IMR-90 (cell line): ENCODE data around the gene SLC44A2. TPM values are rescaled to one million over a fixed set of nuclear protein-coding genes. Genes with fewer than 3 reads are reported as not detected.

Source experiments
- ATAC-seq: fragments of 200-7000 bp; cut with Tn5 transposase; 2 replicates; pipeline ENCODE4 v1.9.1; 2020; ENCODE audit warnings: low read depth, mild to moderate bottlenecking, moderate library complexity
- BruUV-seq: library from RNA; stranded (reverse); fragments of 400-500 nt; replicated peaks from 2 replicates; lab custom pipeline; 2021; lab: Mats Ljungman, UMichigan
- CTCF ChIA-PET: fragments of 300-600 bp; formaldehyde crosslinking; extraction: SDS; loops from one replicate; lab custom pipeline; 2021; ENCODE audit warnings: antibody characterized with exemption; lab: Yijun Ruan, JAX
- POLR2A ChIA-PET: fragments of 300-600 bp; sonication (Branson Sonifier 250); formaldehyde crosslinking; loops from one replicate; lab custom pipeline; 2022; ENCODE audit warnings: antibody characterized with exemption; ENCODE audit not compliant: unreplicated experiment; lab: Charles Lee
- DNase-seq: peaks from one replicate; pipeline ENCODE4 v3.0.0; 2013
- H2AFZ ChIP-seq: replicated peaks from 2 replicates; pipeline ENCODE3; 2013; ENCODE audit warnings: low read length, mild to moderate bottlenecking; ENCODE audit not compliant: poor library complexity
- H2AK5ac ChIP-seq: 2 replicates; pipeline ENCODE4 v1.6.1; 2013; ENCODE audit warnings: low read depth, low read length, inconsistent platforms
- H2AK9ac ChIP-seq: replicated peaks from 2 replicates; pipeline ENCODE3; 2013; ENCODE audit warnings: mild to moderate bottlenecking, low read depth, low read length, moderate library complexity; ENCODE audit not compliant: poor library complexity
- H2BK120ac ChIP-seq: 2 replicates; pipeline ENCODE4 v1.6.1; 2013; ENCODE audit warnings: low read depth, low read length, inconsistent platforms
- H2BK15ac ChIP-seq: 3 replicates; pipeline ENCODE4 v1.6.1; 2013; ENCODE audit warnings: low read depth, low read length, inconsistent platforms
- H2BK20ac ChIP-seq: 2 replicates; pipeline ENCODE4 v1.6.1; 2013; ENCODE audit warnings: low read depth, mild to moderate bottlenecking, inconsistent platforms, low read length, moderate library complexity
- H2BK5ac ChIP-seq: 2 replicates; pipeline ENCODE4 v1.6.1; 2013; ENCODE audit warnings: mild to moderate bottlenecking, low read depth, low read length, inconsistent platforms; ENCODE audit not compliant: poor library complexity, severe bottlenecking
- H3K14ac ChIP-seq: replicated peaks from 2 replicates; pipeline ENCODE4 v1.6.1; 2013; ENCODE audit warnings: low read depth, low read length, inconsistent platforms
- H3K18ac ChIP-seq: 2 replicates; pipeline ENCODE4 v1.6.1; 2013; ENCODE audit warnings: low read depth, low read length, control low read depth
- H3K23ac ChIP-seq: 2 replicates; pipeline ENCODE4 v1.6.1; 2013; ENCODE audit warnings: low read depth, low read length, inconsistent platforms
- H3K27ac ChIP-seq: 2 replicates; pipeline ENCODE4 v1.5.1; 2013; ENCODE audit warnings: mild to moderate bottlenecking, control low read depth, low read length; ENCODE audit not compliant: insufficient read depth
- H3K27me3 ChIP-seq: 2 replicates; pipeline ENCODE4 v1.6.1; 2013; ENCODE audit warnings: low read length; ENCODE audit not compliant: control insufficient read depth, insufficient read depth
- H3K36me3 ChIP-seq: 2 replicates; pipeline ENCODE4 v1.6.1; 2013; ENCODE audit warnings: low read length, mixed read lengths; ENCODE audit not compliant: control insufficient read depth, insufficient read depth
- H3K4ac ChIP-seq: 2 replicates; pipeline ENCODE4 v1.6.1; 2013; ENCODE audit warnings: low read depth, low read length, inconsistent platforms
- H3K4me1 ChIP-seq: 2 replicates; pipeline ENCODE4 v1.6.1; 2013; ENCODE audit warnings: low read length, mixed read lengths; ENCODE audit not compliant: control insufficient read depth, insufficient read depth
- H3K4me2 ChIP-seq: 2 replicates; pipeline ENCODE4 v1.6.1; 2013; ENCODE audit warnings: low read depth, mild to moderate bottlenecking, control low read depth, low read length, moderate library complexity
- H3K4me3 ChIP-seq: 2 replicates; pipeline ENCODE4 v1.5.1; 2013; ENCODE audit warnings: low read depth, mild to moderate bottlenecking, control low read depth, low read length, moderate library complexity; ENCODE audit not compliant: insufficient read depth
- H3K56ac ChIP-seq: 2 replicates; pipeline ENCODE4 v1.6.1; 2013; ENCODE audit warnings: low read length, inconsistent platforms; ENCODE audit not compliant: insufficient read depth; ENCODE audit errors: extremely low read depth
- H3K79me1 ChIP-seq, 2 experiments: 2 replicates each; pipeline ENCODE4 v1.6.1; 2013; ENCODE audit warnings: low read length in 2 of 2, inconsistent platforms in 1 of 2, low read depth in 1 of 2
- H3K9ac ChIP-seq: 2 replicates; pipeline ENCODE4 v1.6.1; 2013; ENCODE audit warnings: low read depth, low read length, control low read depth
- H3K9me1 ChIP-seq: 2 replicates; pipeline ENCODE4 v1.6.1; 2013; ENCODE audit warnings: low read length, inconsistent platforms; ENCODE audit not compliant: insufficient read depth
- H3K9me3 ChIP-seq: 2 replicates; pipeline ENCODE4 v1.6.1; 2013; ENCODE audit warnings: low read length; ENCODE audit not compliant: control insufficient read depth, insufficient read depth
- H4K20me1 ChIP-seq: 2 replicates; pipeline ENCODE4 v1.6.1; 2013; ENCODE audit warnings: low read length, inconsistent platforms; ENCODE audit not compliant: insufficient read depth
- H4K5ac ChIP-seq: 2 replicates; pipeline ENCODE4 v1.6.1; 2013; ENCODE audit warnings: mild to moderate bottlenecking, low read depth, low read length, control low read depth
- H4K8ac ChIP-seq, 2 experiments: 2 replicates each; pipeline ENCODE4 v1.6.1; 2013; ENCODE audit warnings: low read depth in 2 of 2, low read length in 2 of 2, control low read depth in 1 of 2, inconsistent platforms in 1 of 2
- H4K91ac ChIP-seq: 2 replicates; pipeline ENCODE4 v1.6.1; 2013; ENCODE audit warnings: low read depth, low read length, inconsistent platforms; ENCODE audit not compliant: insufficient read depth
- BHLHE40 ChIP-seq: fragments of 150-350 bp; IDR thresholded peaks from 2 replicates; pipeline ENCODE4 v1.6.1; 2016; ENCODE audit warnings: mild to moderate bottlenecking, low read depth, low read length
- CEBPB ChIP-seq: IDR thresholded peaks from 2 replicates; pipeline ENCODE4 v1.6.1; 2012; ENCODE audit warnings: low read depth, low read length, improper control_type of control experiment
- CHD1 ChIP-seq: IDR thresholded peaks from 2 replicates; pipeline ENCODE4 v1.6.1; 2012; ENCODE audit warnings: low read depth, low read length, improper control_type of control experiment
- CTCF ChIP-seq: conservative IDR thresholded peaks from 2 replicates; pipeline ENCODE4 v1.5.1; 2012; ENCODE audit warnings: mild to moderate bottlenecking, low read depth, low read length, improper control_type of control experiment
- FOS ChIP-seq: fragments of 150-350 bp; IDR thresholded peaks from 2 replicates; pipeline ENCODE4 v1.6.1; 2016; ENCODE audit warnings: low read depth, low read length
- MAZ ChIP-seq: IDR thresholded peaks from 2 replicates; pipeline ENCODE4 v1.6.1; 2012; ENCODE audit warnings: low read depth, mild to moderate bottlenecking, low read length, improper control_type of control experiment, moderate library complexity, borderline replicate concordance
- NFE2L2 ChIP-seq: fragments of 150-350 bp; IDR thresholded peaks from 2 replicates; pipeline ENCODE4 v1.6.1; 2016; ENCODE audit warnings: low read depth, mild to moderate bottlenecking, low read length
- POLR2A ChIP-seq: IDR thresholded peaks from 2 replicates; pipeline ENCODE4 v1.6.1; 2012; ENCODE audit warnings: mild to moderate bottlenecking, low read depth, low read length
- RAD21 ChIP-seq: IDR thresholded peaks from 2 replicates; pipeline ENCODE4 v1.6.1; 2012; ENCODE audit warnings: low read length, improper control_type of control experiment
- RCOR1 ChIP-seq: IDR thresholded peaks from 2 replicates; pipeline ENCODE4 v1.6.1; 2012; ENCODE audit warnings: mild to moderate bottlenecking, low read length, improper control_type of control experiment; ENCODE audit not compliant: insufficient replicate concordance
- RFX5 ChIP-seq: IDR thresholded peaks from 2 replicates; pipeline ENCODE4 v1.8.0; 2012; ENCODE audit warnings: low read depth, mild to moderate bottlenecking, low read length, moderate library complexity
- SMC3 ChIP-seq: fragments of 150-350 bp; IDR thresholded peaks from 2 replicates; pipeline ENCODE4 v1.6.1; 2016; ENCODE audit warnings: low read depth, mild to moderate bottlenecking, antibody characterized with exemption, low read length, moderate library complexity
- WGBS, 2 experiments: methylation state at CpG; one replicate each; pipeline versions ENCODE4 v1.1.5 to v1.1.7; 2013; ENCODE audit warnings: missing lambda C conversion rate in 2 of 2; ENCODE audit not compliant: insufficient read length in 1 of 2; ENCODE audit errors: extremely low coverage in 2 of 2; 5-methylcytosine and 5-hydroxymethylcytosine counted together
- dilution Hi-C: fragments of 300-500 bp; cut with HindIII; formaldehyde crosslinking; loops from one replicate; pipeline ENCODE4 v1.14.3; 2018; ENCODE audit warnings: low sequenced_read_pairs; ENCODE audit not compliant: unreplicated experiment
- in situ Hi-C: fragments of 300-500 bp; cut with MboI; formaldehyde crosslinking; loops from 3 replicates; pipeline ENCODE4 v1.14.3; 2019; ENCODE audit warnings: low sequenced_read_pairs, inconsistent platforms, mixed read lengths
- intact Hi-C: fragments of 100-400 bp; cut with micrococcal nuclease; formaldehyde crosslinking; loops from 2 replicates; pipeline ENCODE4 v1.10.0; 2022
- polyA plus RNA-seq, 3 experiments: library from polyadenylated mRNA; depleted of rRNA; stranded (reverse); fragments of >200 nt; gene quantifications; 2 replicates each; pipeline ENCODE4 v1.2.3, GENCODE V29; 2012; ENCODE audit warnings: low replicate concordance in 1 of 3
- total RNA-seq: library from RNA; depleted of rRNA; stranded (reverse); fragments of >200 nt; gene quantifications from 2 replicates; pipeline ENCODE4 v1.2.3, GENCODE V29; 2012
- TF ChIP-seq, protein P1 (sequence below): fragments of 150-350 bp; IDR thresholded peaks from 2 replicates; pipeline ENCODE4 v1.6.1; 2017; ENCODE audit warnings: mild to moderate bottlenecking, antibody characterized with exemption, low read length, low read depth
- TF ChIP-seq, protein P2 (sequence below): fragments of 150-350 bp; IDR thresholded peaks from 2 replicates; pipeline ENCODE4 v1.6.1; 2016; ENCODE audit warnings: low read depth, mild to moderate bottlenecking, low read length, moderate library complexity, borderline replicate concordance

Gene SLC44A2
- total and polyA plus RNA-seq, 2 of the 4 experiments (the other 2 are of a cell fraction), result 28.5 to 62.9 TPM

GRCh38 chr19:10580979-10581631, 44.2 kb upstream of the SLC44A2 start:
- no peak overlapping the region for H3K14ac ChIP-seq
- H3K18ac ChIP-seq, result no peak overlapping the region
- ATAC-seq (peak; percentile 99), DNase-seq (peak; percentile 90)
- no peak overlapping the region for H3K4me3 ChIP-seq
- H2BK120ac ChIP-seq, result no peak overlapping the region
- POLR2A ChIA-PET, result interaction anchor here (0.6 kb wide), 2 partner anchors 24 to 81 kb away, joined by 5 to 8 read pairs; no protein-coding TSS in a partner anchor
- no peak overlapping the region for H4K5ac ChIP-seq
- CTCF ChIA-PET, result interaction anchor here (0.5 to 3.1 kb wide), 16 partner anchors 10 to 284 kb away, joined by 3 to 38 read pairs (median 4); partner anchors contain the start of gene KEAP1
- no peak overlapping the region for H2BK20ac ChIP-seq
- H3K4me1 ChIP-seq, result peaks cover 1% of the 10 kb centered on the region; the same call in 1 of the 2 replicates
- WGBS, 2 experiments, result 36% methylated on average over 22 of the region's 31 CpGs; no CpG with 5 or more reads in 1 of the 2 experiments
- peak overlapping the region; percentile 80 for H2AK9ac ChIP-seq
- H2BK5ac ChIP-seq, result no peak overlapping the region
- no peak overlapping the region for H2BK15ac ChIP-seq
- no peaks in the 10 kb centered on the region for H3K9me1 ChIP-seq
- intact Hi-C loops, result loop anchor here (1.0 kb wide), 2 partner anchors 63 to 118 kb away; no protein-coding TSS in a partner anchor
- peak overlapping the region; percentile 91 for H2AFZ ChIP-seq
- H2AK5ac ChIP-seq, result no peak overlapping the region
- peaks cover 1% of the 10 kb centered on the region for H3K27me3 ChIP-seq
- H3K36me3 ChIP-seq, result no peaks in the 10 kb centered on the region
- H4K91ac ChIP-seq, result no peak overlapping the region
- H3K4ac ChIP-seq, result no peak overlapping the region
- no peaks in the 10 kb centered on the region for H3K9me3 ChIP-seq
- in situ Hi-C loops, result loop anchor here (5.0 kb wide), 1 partner anchor 61 kb away; no protein-coding TSS in a partner anchor
- H3K23ac ChIP-seq, result no peak overlapping the region
- H4K20me1 ChIP-seq, result no peaks in the 10 kb centered on the region; the same call in 1 of the 2 replicates
- H4K8ac ChIP-seq, result no peak overlapping the region
- no peaks in the 10 kb centered on the region for H3K79me1 ChIP-seq
- H3K27ac ChIP-seq, result no peak overlapping the region
- H3K9ac ChIP-seq, result no peak overlapping the region
- dilution Hi-C loops, result no loop called here
- H3K4me2 ChIP-seq, result peak overlapping the region; percentile 43; the same call in 1 of the 2 replicates
- H3K56ac ChIP-seq, result no peak overlapping the region
- no TSS peak for BruUV-seq
- TF ChIP-seq RAD21, result peak; percentile 99
- TF ChIP-seq CTCF, result peak; percentile 99
- TF ChIP-seq, protein P1, sequence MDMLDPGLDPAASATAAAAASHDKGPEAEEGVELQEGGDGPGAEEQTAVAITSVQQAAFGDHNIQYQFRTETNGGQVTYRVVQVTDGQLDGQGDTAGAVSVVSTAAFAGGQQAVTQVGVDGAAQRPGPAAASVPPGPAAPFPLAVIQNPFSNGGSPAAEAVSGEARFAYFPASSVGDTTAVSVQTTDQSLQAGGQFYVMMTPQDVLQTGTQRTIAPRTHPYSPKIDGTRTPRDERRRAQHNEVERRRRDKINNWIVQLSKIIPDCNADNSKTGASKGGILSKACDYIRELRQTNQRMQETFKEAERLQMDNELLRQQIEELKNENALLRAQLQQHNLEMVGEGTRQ, result peak; percentile 84
- no peak for TF ChIP-seq RFX5
- TF ChIP-seq POLR2A, result peak; percentile 48; the same call in 1 of the 2 replicates
- no peak for TF ChIP-seq RCOR1
- TF ChIP-seq CEBPB, result no peak
- peak; percentile 26; the same call in 1 of the 2 replicates for TF ChIP-seq MAZ
- TF ChIP-seq, protein P2, sequence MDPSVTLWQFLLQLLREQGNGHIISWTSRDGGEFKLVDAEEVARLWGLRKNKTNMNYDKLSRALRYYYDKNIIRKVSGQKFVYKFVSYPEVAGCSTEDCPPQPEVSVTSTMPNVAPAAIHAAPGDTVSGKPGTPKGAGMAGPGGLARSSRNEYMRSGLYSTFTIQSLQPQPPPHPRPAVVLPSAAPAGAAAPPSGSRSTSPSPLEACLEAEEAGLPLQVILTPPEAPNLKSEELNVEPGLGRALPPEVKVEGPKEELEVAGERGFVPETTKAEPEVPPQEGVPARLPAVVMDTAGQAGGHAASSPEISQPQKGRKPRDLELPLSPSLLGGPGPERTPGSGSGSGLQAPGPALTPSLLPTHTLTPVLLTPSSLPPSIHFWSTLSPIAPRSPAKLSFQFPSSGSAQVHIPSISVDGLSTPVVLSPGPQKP, result no peak
- no peak; the same call in 1 of the 2 replicates for TF ChIP-seq CHD1
- TF ChIP-seq FOS, result no peak
- 0 out of 2 replicates have a peak, but pooled peaks have one; percentile 7 for TF ChIP-seq BHLHE40
- no peak for TF ChIP-seq NFE2L2
- peak; percentile 99 for TF ChIP-seq SMC3
